ENCODE measurements around the gene THRA. TPM values are rescaled to one million over a fixed set of nuclear protein-coding genes. Genes with fewer than 3 reads are reported as not detected.

The THRA gene
- total and polyA plus RNA-seq, 2 donors (not counting 3 experiments of a cell fraction or from before 2014, with no cell fraction given), result 17.4 to 29.6 TPM

- no peaks in the 10 kb centered on the region for H3K9me3 ChIP-seq (replicated peaks; ENCODE audit: control insufficient read depth, insufficient read depth, low read length)
- no peak overlapping the region for H3K9ac ChIP-seq (replicated peaks; ENCODE audit: extremely low read depth, insufficient read depth, low read length)
- H3K4me1 ChIP-seq (ENCODE audit: control insufficient read depth, extremely low read depth, insufficient read depth, low read length), result peaks cover 38% of the 10 kb centered on the region
- intact Hi-C loops (cut with micrococcal nuclease), result no loop called here
- no peak overlapping the region for H3K4me2 ChIP-seq (ENCODE audit: insufficient read depth, low read length)
- H3K4me3 ChIP-seq (replicated peaks in 1 of 3; ENCODE audit: insufficient read depth in 1 of 3, low read depth in 1 of 3, low read length in 3 of 3), result no peak overlapping the region
- CTCF ChIA-PET, result interaction anchor here (0.6 to 5.4 kb wide), 8 partner anchors 8 to 136 kb away, joined by 3 to 62 read pairs (median 6); partner anchors contain the start of gene NR1D1
- H3K79me2 ChIP-seq (ENCODE audit: control insufficient read depth, insufficient read depth, low read length), result peaks cover 2% of the 10 kb centered on the region
- H4K20me1 ChIP-seq (replicated peaks; ENCODE audit: control insufficient read depth, extremely low read depth, insufficient read depth, low read length), result no peaks in the 10 kb centered on the region
- H3K9me1 ChIP-seq (replicated peaks; ENCODE audit: control insufficient read depth, extremely low read depth, insufficient read depth, low read length), result no peaks in the 10 kb centered on the region
- FAIRE-seq (no peak), DNase-seq (ENCODE audit: low read depth, low spot score) (no peak)
- POLR2A ChIA-PET, result interaction anchor here (0.7 kb wide), 1 partner anchor 12 kb away, joined by 3 read pairs; the partner anchor contains the start of gene MED24
- no TSS peak for BruUV-seq (replicated peaks)
- H3K27ac ChIP-seq (ENCODE audit: insufficient read depth, low read depth, low read length), result no peak overlapping the region
- H3K36me3 ChIP-seq (ENCODE audit: control insufficient read depth in 2 of 2, extremely low read depth in 1 of 2, insufficient read depth in 2 of 2, low read length in 2 of 2), result no peaks in the 10 kb centered on the region
- dilution Hi-C loops (cut with MboI; ENCODE audit: extremely low pct_ligation_motif_present, low sequenced_read_pairs), result no loop called here
- H2AFZ ChIP-seq (ENCODE audit: low read depth, low read length), result no peak overlapping the region
- peaks cover 0 to 3% of the 10 kb centered on the region in 2 experiments for H3K27me3 ChIP-seq (ENCODE audit: control insufficient read depth in 2 of 2, insufficient read depth in 2 of 2, low read length in 2 of 2)
- TF ChIP-seq FOS (IDR thresholded peaks at IDR 0.05; ENCODE audit: borderline replicate concordance, insufficient read depth, low read length), result no peak
- TF ChIP-seq JUN (IDR thresholded peaks at IDR 0.05; ENCODE audit: borderline replicate concordance, insufficient read depth, insufficient read length, low read depth), result no peak
- no peak for TF ChIP-seq GATA2 (IDR thresholded peaks at IDR 0.05; ENCODE audit: insufficient read depth, insufficient read length, low read depth, low read length)
- no peak for TF ChIP-seq POLR2A (IDR thresholded peaks at IDR 0.05; ENCODE audit: low read depth, low read length)
- no peak for TF ChIP-seq POLR2AphosphoS5 (IDR thresholded peaks at IDR 0.05; ENCODE audit: insufficient read depth, low read depth, low read length)
Measured at GRCh38 chr17:40065769-40066510, 3.2 kb downstream of the THRA start.

GRCh38 chr17:40067710-40068109 lies 4.9 kb downstream of the THRA start:
- intact Hi-C loops (cut with micrococcal nuclease) (no loop called here), dilution Hi-C loops (cut with MboI; ENCODE audit: extremely low pct_ligation_motif_present, low sequenced_read_pairs) (no loop called here)
- Histone ChIP-seq H3K4me3 (replicated peaks in 1 of 3; ENCODE audit: insufficient read depth in 1 of 3, low read depth in 1 of 3, low read length in 3 of 3) (no peak overlapping the region), H3K36me3 (ENCODE audit: control insufficient read depth in 2 of 2, extremely low read depth in 1 of 2, insufficient read depth in 2 of 2, low read length in 2 of 2) (no peaks in the 10 kb centered on the region), H3K4me1 (ENCODE audit: control insufficient read depth, extremely low read depth, insufficient read depth, low read length) (peaks cover 48% of the 10 kb centered on the region), H3K27me3 (ENCODE audit: control insufficient read depth in 2 of 2, insufficient read depth in 2 of 2, low read length in 2 of 2) (no peaks in the 10 kb centered on the region), H3K9me3 (replicated peaks; ENCODE audit: control insufficient read depth, insufficient read depth, low read length) (no peaks in the 10 kb centered on the region), H3K4me2 (ENCODE audit: insufficient read depth, low read length) (no peak overlapping the region), H3K27ac (ENCODE audit: insufficient read depth, low read depth, low read length) (no peak overlapping the region), H3K79me2 (ENCODE audit: control insufficient read depth, insufficient read depth, low read length) (peaks cover 2% of the 10 kb centered on the region), H3K9me1 (replicated peaks; ENCODE audit: control insufficient read depth, extremely low read depth, insufficient read depth, low read length) (no peaks in the 10 kb centered on the region), H4K20me1 (replicated peaks; ENCODE audit: control insufficient read depth, extremely low read depth, insufficient read depth, low read length) (no peaks in the 10 kb centered on the region), H3K9ac (replicated peaks; ENCODE audit: extremely low read depth, insufficient read depth, low read length) (no peak overlapping the region), H2AFZ (ENCODE audit: low read depth, low read length) (no peak overlapping the region)
- POLR2A ChIA-PET, result interaction anchor here (0.5 kb wide), 1 partner anchor 94 kb away, joined by 3 read pairs; no protein-coding TSS in a partner anchor
- TF ChIP-seq GATA2 (IDR thresholded peaks at IDR 0.05; ENCODE audit: insufficient read depth, insufficient read length, low read depth, low read length), result no peak
- TF ChIP-seq MYC (IDR thresholded peaks at IDR 0.05; ENCODE audit: low read depth, low read length), result no peak
- TF ChIP-seq POLR2AphosphoS5 (IDR thresholded peaks at IDR 0.05; ENCODE audit: insufficient read depth, low read depth, low read length), result no peak
- no peak for TF ChIP-seq CTCF (IDR thresholded peaks at IDR 0.05; ENCODE audit: extremely low read depth in 1 of 2, insufficient read depth in 1 of 2, low read depth in 1 of 2, low read length in 2 of 2)
- no peak for TF ChIP-seq POLR2A (IDR thresholded peaks at IDR 0.05; ENCODE audit: low read depth, low read length)
- TF ChIP-seq FOS (IDR thresholded peaks at IDR 0.05; ENCODE audit: borderline replicate concordance, insufficient read depth, low read length), result no peak
- no peak for TF ChIP-seq EZH2 (IDR thresholded peaks at IDR 0.05; ENCODE audit: borderline replicate concordance, low read depth, low read length, severe bottlenecking)
- TF ChIP-seq MAX (IDR thresholded peaks at IDR 0.05; ENCODE audit: insufficient read depth, insufficient read length), result no peak
- no peak for TF ChIP-seq JUN (IDR thresholded peaks at IDR 0.05; ENCODE audit: borderline replicate concordance, insufficient read depth, insufficient read length, low read depth)
- DNase-seq (ENCODE audit: low read depth, low spot score), result no peak
- CTCF ChIA-PET, result interaction anchor here (3.7 to 5.1 kb wide), 2 partner anchors 8 to 45 kb away, joined by 54 to 62 read pairs; no protein-coding TSS in a partner anchor
- no TSS peak for BruUV-seq (replicated peaks)
- no peak for FAIRE-seq

All from endothelial cell of umbilical vein (primary cell).